Stimulated activated CD4-positive, alpha-beta T cell treated with anti-CD3 and anti-CD28 coated beads, Interleukin-2, amount 100 ng/mL, for 4 hours (primary cell): ENCODE results near the gene CUEDC1.

Experiments used
- DNase-seq: peaks from one replicate; pipeline ENCODE4 v3.0.0-alpha.2; 2020; ENCODE audit warnings: low read depth

Gene CUEDC1

DNA sequence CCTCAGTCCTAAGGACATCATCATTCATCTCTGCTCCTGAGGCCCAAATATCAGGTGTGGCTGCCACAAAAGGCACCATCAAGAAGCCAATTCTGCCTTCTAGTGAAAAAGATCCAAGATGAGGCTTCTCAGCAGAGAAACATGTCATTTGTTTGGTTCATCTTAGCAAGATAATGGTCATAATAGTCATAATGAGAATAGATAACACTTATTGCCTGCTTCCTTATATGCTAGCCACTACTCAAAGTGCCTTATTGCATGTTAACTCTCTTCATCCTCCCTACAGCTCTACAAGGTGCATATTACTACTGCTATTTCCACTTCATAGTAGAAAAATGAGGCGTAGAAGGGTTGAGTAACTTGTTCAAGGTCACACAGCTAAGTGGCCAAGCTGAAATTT lies 60.4 kb downstream of the CUEDC1 start:
- no peak for DNase-seq

DNA sequence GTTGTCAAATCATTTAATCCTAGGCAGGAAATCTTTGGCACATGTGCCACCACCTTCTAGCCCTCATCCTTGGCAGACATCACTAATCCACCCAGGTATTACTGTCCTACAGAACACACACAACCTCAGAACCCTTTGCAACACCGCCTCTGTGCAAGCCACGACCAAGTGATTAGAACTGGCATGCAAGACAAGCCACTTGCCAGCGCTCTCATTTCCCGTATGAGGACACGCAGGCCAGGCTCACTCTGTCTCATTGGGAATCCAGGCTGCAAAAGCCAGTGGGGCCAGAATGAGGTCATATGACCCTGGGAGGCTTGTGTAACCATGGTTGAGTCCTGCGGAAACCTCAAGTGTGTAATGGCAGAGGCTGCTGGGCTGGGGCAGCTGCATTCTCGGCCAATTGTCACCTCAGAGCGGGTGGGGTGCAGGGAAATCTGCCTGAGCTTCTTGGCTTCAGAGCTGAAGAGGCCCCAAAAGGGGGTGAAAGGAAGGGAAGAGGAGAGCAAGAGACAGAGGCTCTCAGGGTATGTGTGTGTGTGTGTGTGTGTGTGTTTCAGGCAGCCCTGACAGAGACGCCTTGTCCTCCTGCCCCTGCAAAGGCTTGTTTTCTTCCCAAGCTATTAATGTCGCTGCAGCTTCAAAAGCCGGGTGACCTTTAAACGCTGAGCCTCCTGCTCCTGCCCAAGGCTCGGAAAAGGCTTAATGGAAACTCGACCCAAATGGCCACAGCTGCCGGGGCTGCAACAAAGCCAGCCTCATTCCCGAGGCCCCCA lies 62.2 kb downstream of the CUEDC1 start:
- no peak for DNase-seq

DNA sequence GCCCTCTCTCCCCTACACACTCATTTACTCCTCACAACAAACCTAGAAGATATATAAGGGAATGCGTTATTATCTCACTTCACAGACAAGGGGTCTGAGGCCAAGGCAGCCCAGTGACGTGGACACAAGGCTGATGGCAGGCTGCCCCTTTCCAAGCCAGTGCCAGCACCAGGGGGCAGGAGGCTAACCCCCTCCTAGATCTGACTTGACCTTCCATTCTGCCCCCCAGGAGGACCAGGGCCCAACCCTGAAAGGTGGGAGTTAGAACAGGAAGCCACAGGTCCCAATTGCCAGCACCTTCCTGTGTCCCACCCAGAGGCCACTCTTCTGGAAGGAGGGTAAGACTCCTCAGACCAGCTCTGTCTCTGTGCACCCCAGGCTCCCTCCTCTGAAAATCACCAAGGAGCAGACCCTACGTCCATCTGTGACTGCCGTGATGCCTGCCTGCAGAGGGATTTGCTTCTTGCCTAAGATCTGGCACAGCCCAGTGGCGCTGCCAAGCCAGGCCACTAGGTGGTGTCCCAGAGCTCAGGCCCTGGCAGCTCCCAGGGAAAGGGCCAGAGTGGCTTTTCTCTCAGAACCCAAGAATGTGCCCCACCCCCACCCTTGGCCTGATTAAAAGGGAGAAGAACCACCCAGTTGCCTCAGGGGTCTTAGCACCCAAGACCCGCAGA lies 62.9 kb downstream of the CUEDC1 start:
- DNase-seq, result peak; percentile 66

DNA sequence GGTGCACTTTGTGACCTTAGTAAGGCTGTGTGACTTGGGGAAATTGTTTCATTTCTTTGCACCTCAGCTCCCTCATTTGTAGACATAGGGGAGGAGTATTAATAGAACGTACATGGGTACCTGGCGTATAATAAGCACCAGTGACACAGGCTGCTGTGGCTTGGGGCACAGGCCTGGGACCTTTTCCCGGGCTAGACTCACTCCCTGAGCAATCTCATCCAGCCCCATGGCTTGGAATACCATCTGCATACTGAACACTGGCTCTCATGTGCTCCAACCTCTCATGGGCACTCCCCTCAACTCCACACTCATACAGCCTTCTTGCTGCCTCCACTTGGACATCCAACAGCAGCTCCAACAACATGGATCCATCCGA lies 64.4 kb downstream of the CUEDC1 start:
- no peak for DNase-seq

DNA sequence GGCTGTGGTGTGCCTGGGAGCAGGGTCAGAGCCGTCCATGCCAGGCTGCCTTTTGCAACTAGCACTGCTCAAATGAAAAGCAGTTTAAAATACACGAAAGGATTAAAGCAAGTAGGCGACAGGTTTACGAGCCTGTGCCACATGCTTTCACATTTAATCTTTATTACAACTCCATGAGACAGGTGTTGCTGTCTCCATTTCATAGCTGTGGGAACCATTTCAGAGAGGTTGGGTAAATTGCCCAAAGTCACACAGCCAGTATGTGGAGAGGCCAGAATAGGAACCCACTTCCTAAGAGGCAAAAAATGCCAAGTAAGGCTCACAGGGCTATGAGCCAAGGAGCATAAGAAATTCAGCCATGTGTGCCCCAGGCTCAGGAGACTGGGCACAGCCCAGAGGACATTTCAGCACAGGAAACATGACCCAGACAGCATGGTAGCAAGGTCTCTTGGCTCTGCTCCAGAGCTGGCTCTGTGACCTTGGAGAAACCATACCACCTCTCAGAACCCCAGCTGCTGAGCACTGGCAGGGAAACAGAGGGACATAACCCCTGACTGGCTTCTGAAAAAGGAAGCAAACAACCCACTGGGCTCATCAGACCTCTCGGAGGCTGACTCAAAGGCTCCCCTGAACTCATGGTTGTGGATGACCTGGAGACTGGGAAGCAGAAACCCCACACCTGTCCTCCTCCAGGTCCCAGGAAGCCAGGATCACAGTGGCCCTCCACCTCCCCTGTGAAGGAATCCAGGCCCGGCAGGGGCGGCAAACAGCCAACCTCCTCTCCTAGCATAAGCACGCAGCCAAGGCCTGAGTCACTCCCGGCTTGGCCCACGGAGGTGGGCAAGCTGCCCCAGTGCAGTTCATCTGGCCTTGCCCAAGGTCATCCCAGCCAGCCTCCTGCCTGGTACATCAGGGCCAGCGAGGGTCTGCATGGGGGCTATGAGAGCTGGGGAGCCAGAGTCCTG lies 65.0 kb downstream of the CUEDC1 start:
- DNase-seq, result no peak

DNA sequence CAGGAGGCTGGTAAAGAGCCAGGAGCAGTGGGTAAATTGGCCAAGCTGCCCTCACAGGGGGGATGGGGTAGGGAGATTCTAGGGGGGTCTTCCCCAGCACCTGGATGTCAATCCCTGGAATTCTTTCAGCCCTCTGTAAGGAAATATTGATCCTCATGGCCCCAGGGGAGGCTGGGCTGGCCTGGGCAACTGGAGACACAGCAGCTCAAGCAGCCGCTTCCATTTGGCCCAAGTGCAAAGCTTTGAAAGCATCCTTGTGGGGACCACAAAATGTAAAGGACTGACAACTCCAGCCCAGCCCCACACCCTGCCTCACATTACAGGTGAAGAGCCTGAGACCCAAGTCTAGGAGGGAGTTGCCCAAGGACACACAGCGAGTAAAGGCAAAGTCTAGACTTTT lies 66.0 kb downstream of the CUEDC1 start:
- no peak for DNase-seq

DNA sequence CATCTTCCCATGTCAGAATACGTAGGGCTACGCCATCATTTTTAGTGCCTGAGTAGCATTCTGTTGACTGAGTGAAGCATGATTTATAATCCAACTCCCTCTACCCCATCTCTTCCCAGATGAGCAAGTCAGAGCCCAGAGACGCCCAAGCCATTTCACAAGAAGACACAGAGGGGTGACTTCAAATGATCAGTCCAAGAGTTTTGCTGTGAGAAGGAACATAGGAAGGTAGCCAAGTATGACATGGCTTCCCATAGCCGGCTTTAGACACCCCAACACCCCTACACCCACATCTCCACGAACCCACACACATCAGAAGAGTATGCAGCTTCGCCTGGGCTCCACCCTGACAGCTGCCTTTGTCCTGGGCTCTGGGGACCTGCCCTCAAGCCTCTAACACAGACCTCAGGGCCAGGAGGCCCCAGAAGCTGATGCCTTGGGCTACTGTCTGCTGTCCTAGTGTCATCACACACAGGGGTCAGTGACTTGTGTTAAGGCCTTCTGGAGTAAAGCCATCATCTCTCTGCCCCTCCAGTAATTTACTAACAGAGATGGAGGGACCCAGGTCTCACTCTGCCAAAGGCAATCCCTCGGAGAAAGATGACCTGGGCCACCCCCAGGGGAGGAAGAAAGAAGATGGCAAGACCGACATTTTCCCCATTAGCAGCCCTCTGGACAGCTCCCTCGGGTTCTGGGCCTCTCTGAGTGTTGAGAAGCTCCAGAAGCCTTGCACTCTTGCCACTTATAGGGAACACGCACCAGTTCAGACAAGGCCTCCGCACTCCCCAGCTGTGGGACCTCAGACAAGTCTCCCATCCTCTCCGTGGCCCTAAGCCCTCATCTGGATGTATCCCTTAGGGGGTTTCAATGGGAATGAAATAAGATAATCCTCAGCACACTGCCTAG lies 66.6 kb downstream of the CUEDC1 start:
- no peak for DNase-seq

DNA sequence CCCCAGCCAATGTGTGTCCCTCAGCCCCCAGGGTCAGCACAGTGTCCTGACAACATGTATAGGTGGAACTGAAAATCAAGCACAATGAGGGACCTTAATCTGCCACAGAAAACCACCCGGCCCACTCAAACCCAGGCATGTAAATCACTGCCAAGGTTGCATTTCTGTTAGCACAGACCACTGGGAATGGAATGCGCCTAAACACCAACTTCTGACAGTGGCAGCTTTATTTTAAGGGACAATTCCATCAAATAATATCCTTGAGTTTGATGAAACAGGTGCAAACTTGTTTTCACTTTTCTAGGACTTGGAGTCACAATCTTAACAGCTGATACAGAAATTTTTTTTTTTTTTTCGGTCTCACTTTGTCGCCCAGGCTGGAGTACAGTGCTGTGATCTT lies 68.1 kb downstream of the CUEDC1 start:
- DNase-seq, result no peak

DNA sequence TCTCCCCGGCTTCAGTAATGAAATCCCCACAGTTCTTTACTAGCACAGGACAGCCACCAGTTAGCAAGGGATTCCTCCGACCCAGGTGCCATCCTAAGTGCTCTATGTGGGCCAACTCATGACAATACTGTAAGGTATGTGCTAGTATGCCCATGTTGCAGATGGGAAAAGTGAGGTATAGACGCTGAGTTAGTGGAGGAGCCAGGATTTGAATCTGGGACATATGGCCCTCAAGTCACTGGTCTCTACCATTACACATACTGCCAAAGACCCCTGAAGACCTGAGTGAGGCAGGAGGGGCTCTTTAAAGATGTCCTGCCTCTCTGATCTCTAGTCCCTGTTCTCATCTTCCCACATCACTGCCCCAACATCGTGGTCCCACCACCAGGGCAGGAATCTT lies 69.2 kb downstream of the CUEDC1 start:
- no peak for DNase-seq

DNA sequence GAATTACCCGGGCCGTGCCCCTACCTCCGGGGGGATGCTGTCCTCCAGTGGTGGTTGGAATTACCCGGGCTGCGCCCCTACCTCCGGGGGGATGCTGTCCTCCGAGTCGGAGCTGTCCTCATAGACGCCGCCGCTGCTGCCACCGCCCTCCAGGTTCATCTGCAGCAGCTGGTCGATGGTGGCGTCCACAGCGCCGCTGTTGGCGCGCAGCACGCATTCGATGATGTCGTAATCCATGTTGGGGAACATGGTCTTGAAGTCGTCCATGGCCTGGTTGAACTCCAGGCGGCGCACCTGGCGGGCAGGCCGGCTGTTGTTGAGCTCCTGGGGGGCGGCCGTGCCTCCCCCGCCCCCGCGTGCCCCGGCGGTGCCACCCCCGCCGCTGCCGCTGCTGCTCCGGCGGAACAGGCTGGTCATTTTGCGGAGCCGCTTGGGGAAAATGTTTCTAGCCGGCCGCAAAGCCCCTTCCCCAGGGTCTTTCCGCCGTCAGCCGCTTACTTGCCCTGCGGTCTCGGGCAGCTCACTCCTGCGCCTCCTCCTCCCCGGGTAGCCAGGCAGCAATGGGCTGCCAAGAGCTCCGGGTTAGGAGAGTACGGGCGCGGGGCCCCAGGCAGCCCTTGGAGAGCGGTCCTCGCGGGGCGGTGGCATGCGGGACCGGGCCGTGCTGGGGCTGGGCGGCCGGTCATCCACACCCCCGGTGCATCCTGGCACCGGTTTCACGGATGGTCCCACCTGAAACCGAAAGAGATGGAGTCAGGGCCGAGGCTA lies 69.9 kb downstream of the CUEDC1 start:
- no peak for DNase-seq

DNA sequence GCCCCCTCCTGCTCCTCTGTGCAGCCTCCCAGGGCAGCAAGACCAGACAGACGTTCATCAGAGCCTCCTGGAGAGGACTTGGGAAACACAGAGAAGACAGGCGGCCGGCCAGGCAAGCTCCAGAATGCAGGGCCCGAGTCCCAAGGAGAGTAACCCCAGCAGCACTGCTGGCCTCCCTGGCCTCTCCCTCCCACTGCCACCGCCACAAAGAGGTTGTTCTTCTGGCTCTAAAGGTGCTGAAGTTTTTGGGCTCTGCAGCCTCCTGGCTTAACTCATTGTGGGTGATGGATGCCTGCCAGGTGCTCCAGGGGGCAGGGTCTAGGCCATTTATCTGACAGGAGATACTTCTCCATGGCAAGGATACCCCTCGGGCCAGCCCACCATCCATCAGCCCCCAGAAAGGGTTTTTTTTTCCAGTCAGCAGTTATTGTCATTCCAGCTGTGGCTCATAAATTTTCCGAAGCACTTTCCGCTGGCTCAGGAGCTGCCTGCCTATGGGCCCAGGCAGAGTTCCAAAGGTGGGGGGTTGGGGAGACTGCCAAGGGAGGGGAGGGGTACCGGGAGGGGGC lies 73.3 kb downstream of the CUEDC1 start:
- DNase-seq, result no peak

DNA sequence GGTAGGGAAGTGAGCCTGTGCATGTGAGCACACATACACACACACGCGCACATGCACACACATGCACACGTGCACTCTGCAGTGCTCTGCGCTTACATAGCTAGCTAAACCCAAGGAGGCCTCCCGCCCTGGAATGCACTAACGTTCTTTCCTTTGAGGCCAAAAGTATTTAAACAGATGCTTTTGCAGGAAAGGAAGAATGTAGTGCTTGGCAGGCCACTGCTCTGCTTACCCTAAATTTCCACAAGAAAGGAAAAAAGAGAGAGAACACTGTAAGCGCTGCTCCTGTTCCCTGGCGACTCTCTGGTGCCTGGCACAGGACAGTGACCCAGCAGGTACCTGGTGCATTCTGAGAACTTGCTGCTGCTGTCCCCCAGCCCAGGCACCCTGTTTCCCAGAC lies 74.1 kb downstream of the CUEDC1 start:
- DNase-seq, result no peak

DNA sequence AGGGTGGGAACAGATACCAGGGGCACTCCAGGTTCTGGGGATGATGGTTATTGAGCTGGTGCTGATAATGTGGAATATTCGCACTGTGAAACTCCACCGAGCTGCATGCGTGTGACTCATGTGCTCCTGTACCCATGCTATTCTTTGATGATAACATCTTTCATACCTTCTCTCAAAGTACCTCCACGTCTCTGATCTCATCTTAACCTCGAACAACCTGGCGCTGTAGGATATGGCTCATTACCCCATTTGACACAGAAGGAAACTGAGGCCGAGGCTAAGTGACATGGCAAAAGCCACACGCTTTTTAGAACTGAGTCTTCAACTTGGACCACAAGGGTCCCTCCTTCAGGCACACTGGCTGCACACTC lies 75.1 kb downstream of the CUEDC1 start:
- peak; percentile 30 for DNase-seq

DNA sequence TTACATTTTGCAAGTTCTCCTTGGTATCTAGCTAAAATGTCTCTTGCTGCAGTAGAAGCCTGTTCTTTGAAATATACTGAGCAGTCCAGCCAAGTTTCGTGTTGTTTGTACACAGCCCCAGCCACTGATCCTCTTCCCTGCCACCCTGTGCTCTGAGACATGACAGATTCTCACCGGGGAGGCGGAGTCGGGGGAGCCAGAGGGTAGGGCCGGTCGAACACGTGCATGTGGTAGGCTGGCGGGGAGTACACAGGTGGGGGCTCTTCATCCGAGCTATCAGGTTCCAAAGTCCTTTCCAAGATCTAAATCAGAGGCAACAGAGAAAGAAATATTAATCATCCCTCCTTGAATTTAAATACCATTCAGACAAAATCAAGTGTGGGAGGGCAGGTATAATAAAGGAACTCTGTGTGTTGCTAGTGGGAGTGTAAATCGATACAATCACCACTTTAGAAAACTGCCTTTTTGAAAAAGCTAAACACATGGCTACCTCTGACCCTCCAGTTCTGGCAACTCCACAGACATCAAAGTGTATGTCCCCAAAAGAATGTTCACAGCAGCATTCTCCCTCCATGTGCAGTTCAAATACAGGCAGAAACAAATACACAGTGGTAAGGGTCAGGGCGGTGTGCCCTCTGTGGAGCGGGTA lies 75.7 kb downstream of the CUEDC1 start:
- DNase-seq, result no peak

DNA sequence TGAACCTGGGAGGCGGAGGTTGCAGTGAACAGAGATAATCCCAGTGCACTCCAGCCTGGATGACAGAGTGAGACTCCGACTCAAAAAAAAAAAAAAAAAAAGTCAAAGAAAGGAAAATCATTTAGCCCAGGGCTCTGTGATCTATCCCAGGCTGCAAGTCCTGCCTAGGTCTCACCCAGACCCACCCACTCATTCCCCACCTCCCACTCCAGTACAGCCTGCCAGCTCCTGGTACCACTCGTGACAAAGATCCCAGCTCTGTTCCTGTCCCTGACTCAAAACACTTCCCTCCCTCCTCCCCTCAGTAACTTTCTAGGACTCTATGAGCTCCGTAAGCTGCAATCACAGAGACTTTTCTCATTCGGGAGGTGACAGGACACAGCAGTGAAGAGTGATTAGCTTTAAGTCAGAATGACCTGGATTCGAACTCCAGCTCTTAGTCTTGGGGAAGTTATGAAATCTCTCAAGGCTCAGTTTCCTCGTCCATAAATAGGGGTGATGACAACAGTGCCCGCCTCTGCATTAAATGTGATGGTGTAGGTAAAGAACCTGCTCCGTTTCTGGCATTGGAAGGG lies 77.3 kb downstream of the CUEDC1 start:
- DNase-seq, result no peak

DNA sequence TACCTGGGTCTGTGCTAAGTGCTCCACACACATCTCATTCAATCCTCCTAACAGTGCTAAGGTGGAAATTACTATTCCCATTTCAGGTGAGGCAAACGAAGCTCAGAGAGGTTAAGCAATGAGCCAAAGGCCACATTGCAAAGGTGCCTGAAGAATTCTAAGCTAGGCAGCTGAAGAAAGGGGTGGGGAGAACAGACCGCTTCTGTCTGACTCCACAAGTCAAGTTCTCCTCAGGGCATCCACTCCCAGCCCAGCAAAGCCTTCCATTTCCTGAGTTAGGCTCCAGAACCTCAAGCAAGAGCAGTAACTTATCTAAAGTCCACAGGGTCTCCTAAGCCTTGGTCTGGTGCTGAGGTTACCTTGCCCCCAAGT lies 78.4 kb downstream of the CUEDC1 start:
- no peak for DNase-seq

DNA sequence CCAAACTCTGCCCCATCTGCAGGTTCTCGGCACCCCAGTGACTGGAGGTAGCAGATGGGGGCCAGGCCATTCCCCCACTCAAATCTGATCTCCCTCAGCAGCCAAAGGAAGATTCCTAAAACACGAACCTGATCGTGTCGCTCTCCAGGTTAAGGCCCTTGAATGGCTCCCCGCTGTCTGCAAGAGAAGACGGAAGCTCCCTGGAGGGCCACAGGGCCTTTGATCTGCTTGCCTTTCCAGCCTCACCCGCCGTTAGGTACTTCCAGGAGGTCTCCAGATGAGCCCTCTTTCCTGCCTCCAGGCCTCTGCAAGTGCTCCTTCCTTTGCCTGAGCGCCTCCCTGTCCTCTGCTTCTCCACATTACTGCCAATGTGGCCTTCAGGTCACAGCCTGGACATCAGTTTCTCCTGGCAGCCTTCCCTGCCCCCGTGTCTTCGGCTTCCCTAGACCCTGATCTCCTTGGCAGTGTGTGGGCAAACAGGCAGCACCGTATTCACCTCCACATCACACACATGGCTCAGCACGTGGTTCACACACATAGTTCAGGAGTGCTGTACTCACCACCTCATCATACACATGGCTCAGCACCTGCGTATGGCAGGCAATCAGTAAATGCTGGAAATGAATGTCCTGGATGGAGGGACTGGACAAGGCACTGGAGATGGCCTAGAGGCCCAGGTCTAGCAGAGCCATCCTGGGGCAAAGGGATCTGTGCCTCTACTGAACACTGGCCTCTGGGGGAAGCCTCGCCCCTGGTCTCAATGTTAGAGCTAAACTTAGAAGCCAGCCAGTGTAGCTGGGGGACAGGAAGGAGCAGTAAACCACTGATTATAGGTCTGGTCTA lies 79.0 kb downstream of the CUEDC1 start:
- no peak for DNase-seq

DNA sequence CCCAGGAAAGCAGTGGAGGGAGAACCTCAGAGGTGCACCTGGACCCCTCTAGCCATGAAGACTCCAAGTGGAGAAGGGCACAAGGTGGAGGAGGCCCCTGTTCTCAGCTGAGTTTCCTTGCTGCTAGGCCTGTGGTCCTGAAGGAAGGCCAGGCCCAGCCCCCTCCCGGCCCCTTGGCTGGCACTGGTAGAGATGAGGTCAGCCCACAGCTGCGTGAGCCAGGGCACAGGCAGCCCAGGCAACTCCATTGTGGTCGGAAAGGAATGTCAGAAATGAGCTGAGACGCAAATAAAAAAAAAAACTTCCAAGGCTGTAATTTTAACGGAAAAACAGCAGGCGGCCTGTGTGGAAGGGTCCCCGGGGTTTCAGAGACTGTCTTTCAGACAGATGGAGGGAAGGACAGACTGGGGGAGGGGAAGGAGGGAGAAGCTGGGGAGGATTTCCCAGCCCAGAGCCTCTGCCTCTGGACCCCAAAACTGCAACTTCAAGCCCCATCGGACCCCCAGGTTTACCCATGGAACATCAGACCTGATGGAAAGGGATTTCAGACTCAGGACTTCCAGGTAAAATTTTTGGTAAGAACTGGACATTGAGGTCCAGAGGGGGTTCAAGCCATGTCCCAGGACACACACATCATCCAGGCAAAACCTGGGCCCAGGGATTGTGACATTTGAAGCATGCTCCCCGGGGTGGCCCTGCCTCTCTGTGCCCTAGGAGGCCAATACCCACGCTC lies 79.8 kb downstream of the CUEDC1 start:
- no peak for DNase-seq
